ENCODE data around the gene SPINK5.
"Not testable (repeated sequence)": the region's sequence is repeated elsewhere in the genome, so short reads cannot be mapped to it uniquely, and the experiment has no call there.

The SPINK5 gene, protein sequence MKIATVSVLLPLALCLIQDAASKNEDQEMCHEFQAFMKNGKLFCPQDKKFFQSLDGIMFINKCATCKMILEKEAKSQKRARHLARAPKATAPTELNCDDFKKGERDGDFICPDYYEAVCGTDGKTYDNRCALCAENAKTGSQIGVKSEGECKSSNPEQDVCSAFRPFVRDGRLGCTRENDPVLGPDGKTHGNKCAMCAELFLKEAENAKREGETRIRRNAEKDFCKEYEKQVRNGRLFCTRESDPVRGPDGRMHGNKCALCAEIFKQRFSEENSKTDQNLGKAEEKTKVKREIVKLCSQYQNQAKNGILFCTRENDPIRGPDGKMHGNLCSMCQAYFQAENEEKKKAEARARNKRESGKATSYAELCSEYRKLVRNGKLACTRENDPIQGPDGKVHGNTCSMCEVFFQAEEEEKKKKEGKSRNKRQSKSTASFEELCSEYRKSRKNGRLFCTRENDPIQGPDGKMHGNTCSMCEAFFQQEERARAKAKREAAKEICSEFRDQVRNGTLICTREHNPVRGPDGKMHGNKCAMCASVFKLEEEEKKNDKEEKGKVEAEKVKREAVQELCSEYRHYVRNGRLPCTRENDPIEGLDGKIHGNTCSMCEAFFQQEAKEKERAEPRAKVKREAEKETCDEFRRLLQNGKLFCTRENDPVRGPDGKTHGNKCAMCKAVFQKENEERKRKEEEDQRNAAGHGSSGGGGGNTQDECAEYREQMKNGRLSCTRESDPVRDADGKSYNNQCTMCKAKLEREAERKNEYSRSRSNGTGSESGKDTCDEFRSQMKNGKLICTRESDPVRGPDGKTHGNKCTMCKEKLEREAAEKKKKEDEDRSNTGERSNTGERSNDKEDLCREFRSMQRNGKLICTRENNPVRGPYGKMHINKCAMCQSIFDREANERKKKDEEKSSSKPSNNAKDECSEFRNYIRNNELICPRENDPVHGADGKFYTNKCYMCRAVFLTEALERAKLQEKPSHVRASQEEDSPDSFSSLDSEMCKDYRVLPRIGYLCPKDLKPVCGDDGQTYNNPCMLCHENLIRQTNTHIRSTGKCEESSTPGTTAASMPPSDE

DNA sequence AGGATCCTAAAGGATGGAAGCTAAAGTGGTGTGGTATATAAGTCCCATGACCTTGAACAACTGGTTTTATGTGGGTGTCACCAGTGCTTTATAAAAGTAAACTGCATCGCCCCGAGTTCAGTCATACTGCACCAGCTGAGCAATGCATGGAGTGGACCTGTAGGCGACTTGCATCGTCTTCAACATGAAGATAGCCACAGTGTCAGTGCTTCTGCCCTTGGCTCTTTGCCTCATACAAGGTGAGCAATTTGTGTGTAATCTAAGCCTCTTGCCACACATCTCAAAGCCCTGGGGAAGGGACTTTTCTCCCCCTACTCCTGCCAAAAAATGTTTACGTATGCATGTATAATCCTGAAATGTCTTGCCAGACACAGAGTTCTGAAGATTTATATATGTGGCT is at the start of gene SPINK5:
SPINK5 (plus strand) TSS at position 120 of the 400 bp plus-strand sequence; CDS start at position 185, 65 bp downstream.
- DNase-seq = no peak

- DNase-seq = no peak
These were observed 49.5 kb upstream of the SPINK5 start for GRCh38 chr5:148014276-148014675.

- DNase-seq = no peak
These were observed 43.4 kb upstream of the SPINK5 start for GRCh38 chr5:148020257-148020988.

- no peak for DNase-seq
These were observed 36.3 kb upstream of the SPINK5 start for GRCh38 chr5:148027505-148027904.

DNA sequence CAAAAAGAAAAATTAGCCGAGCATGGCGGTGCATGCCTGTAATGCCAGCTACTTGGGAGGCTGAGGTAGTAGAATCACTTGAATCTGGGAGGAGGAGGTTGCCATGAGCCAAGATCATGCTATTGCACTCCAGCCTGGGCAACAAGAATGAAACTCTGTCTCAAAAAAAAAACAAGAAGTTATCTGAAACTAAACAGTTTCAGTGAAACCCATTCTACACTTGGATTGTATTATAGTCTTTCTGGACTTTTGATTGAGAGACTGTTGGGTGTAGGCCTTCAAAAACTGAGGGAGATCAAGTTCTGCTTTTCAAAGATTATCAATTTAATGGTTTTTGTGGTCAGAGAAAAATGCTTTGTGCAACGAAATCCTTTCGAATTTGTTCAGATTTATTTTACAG is 34.6 kb upstream of the SPINK5 start:
- DNase-seq = no peak

GRCh38 chr5:148033134-148033533 is 30.6 kb upstream of the SPINK5 start:
- DNase-seq = no peak

GRCh38 chr5:148035676-148036075 is 28.1 kb upstream of the SPINK5 start:
- DNase-seq = no peak

DNA sequence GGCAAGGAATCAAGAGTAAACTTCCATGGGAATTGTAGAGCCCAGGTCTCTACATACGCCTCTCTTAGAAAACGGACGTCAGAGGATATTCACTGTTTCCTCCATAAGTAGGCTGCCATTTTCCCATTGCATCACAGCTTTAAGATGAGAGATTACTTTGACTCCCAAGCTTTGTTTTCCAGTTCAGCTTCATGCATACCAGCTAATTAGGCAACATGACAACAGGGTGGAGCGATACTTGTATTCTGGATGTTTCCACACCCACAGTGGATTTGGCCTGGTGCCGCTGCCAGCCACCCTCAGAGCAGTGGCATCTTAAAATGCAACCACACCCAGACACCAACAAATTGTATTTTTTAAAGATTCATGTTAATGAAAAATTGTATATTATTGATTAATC is 20.9 kb upstream of the SPINK5 start:
- no peak for DNase-seq

DNA sequence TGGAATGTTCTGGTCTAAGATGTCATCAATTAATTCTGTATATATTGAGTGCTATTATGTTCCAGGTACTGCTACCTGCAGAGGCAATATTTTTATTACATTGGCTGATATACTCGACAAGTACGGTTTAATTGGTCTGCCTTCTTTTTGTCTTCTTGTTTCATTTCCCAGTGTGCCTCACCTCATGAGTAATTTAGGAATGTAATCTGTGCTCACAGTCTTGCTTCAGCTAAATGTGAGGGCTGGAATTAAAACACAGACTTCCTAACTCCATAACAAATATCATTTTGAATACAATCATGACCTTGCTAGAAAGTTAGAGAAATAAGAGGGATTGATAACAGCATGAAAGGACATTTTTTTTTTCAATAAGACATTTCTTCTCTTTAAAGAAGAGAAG is 20.1 kb upstream of the SPINK5 start:
- no peak for DNase-seq

DNA sequence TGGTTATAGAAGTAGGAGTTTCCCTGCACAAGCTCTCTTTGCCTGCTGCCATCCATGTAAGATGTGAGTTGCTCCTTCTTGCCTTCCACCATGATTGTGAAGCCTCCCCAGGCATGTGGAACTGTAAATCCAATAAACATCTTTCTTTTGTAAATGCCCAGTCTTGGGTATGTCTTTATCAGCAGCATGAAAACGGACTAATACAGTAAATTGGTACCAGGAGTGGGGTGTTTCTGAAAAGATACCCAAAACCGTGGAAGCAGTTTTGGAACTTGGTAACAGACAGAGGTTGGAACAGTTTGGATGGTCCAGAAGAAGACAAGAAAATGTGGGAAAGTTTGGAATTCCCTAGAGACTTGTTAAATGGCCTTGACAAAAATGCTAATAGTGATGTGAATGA is 8.6 kb upstream of the SPINK5 start:
- not testable (repeated sequence) for DNase-seq

GRCh38 chr5:148060309-148060708 is 3.5 kb upstream of the SPINK5 start:
- no peak for DNase-seq

DNA sequence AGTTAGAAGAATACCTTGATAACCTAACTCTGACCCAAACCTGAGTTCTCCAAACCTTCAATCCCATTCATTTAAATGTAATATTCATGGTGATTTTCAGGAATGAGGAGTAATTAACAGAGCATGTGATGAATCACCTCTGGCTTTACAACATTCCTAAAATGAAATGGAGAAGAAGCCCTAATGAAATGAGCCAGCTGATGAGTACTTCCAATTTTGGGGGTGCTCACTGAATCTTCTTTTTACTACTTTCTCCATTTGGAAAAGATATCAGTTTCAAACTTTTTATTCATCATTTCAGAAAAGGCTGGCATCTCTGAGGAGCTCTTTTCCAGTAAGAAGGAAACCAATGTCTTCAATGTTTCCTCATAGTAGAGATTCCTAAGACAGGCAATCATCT is 2.9 kb upstream of the SPINK5 start:
- no peak for DNase-seq

GRCh38 chr5:148070621-148071020 is 6.8 kb downstream of the SPINK5 start:
- no peak for DNase-seq

DNA sequence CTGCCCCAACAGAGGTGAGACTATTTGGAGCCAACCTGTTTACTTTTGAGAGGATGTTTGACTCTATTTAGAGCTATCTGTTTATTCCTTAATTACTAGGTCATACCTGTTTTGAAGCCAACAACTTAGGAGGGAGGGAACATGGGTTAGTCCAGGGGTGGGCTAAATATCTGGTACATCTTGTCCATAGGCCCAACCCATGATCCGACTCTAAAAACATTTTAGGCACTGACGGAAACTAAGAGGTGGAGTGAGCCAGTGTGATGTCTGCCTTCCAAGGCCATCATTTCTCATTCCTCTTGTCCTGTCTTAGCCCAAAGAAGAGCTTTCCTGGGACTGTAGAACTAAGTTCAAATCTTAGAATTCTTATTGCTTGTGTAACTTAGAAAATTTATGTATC is 8.4 kb downstream of the SPINK5 start:
- no peak for DNase-seq

DNA sequence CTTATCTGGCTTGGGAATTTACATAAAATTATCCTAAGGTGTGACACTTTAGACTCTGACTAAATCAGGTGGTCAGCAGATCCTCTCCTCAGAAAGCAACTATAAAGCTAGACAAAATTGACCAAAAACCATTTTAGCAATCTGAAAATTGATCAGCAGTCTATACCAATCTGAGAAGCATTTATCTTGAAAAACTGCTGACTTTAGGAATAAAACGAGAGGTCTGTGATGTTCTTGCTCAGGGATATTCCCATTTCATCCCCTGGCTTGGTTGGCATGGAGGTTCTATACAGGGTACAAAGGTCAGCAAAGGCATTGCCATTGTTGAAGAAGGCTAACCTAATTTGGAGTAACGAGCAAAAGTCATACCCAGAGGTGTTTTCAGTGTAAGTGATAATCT is 11.7 kb downstream of the SPINK5 start:
- no peak for DNase-seq

GRCh38 chr5:148083203-148083602 is 19.4 kb downstream of the SPINK5 start:
- no peak for DNase-seq

DNA sequence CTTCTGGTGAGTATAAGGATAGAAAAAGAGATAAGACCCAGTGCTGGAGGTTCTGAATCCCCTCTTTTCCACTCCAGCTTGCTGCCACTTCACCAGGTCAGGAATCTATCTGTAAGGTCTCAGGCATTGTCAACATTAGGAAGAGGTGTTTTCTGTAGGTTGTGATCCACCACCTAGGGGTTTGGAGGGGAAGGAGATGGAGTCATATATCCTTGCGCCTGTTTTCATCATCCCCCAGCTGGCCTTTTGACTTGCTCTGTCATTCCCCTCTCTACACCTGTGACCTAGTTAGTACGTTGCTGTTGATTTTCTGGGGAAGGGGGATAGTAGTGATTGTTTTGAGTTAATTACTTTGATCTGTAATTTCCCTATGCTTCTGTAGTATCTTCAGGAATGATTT is 20.5 kb downstream of the SPINK5 start:
- no peak for DNase-seq

DNA sequence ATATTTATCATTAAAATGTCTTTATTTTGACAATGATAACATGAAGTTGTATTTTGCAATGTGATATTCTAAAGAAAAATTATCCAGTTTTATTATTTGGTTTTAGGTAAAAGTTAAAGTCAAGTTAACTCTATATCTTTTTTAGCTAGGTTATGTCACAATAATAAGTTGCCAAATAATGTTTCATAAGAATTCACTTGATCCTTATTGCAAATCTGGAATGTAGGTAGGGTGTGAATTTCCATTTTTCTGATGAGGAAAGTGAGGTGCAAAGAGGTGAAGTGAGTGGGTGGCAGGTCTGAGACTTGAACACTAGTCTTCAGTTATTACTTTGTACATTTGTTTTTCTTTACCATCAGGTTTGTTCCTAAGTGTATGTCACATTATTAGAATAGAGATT is 21.5 kb downstream of the SPINK5 start:
- DNase-seq = no peak

- DNase-seq = no peak
These were observed 22.4 kb downstream of the SPINK5 start for GRCh38 chr5:148085977-148086705.

- DNase-seq = no peak
These were observed 26.5 kb downstream of the SPINK5 start for GRCh38 chr5:148090146-148090772.

DNA sequence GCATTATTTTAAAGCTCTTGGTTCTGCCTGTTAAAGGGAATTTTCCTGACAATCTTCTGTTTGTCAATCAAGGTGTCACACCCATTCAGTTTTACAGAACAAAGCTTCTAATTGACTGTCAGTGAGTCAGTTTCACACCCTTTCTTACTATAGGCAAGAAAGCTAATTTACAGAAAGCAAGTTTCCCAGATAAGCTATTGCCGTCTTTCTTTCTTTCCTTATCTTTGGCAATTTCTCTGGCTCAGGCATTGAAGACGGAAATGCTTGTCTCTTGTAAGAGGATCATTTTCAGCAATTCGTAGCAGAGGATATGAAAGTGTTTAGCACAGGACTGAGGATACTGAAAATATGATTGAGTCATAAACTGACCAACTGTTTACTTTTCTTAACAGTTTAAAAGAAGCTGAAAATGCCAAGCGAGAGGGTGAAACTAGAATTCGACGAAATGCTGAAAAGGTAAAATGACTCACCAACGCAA is 27.0 kb downstream of the SPINK5 start:
- DNase-seq = no peak

All from NCI-H1105 (cell line).